ENCODE results near the gene OR6P1.

The OR6P1 gene, protein sequence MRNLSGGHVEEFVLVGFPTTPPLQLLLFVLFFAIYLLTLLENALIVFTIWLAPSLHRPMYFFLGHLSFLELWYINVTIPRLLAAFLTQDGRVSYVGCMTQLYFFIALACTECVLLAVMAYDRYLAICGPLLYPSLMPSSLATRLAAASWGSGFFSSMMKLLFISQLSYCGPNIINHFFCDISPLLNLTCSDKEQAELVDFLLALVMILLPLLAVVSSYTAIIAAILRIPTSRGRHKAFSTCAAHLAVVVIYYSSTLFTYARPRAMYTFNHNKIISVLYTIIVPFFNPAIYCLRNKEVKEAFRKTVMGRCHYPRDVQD

DNA sequence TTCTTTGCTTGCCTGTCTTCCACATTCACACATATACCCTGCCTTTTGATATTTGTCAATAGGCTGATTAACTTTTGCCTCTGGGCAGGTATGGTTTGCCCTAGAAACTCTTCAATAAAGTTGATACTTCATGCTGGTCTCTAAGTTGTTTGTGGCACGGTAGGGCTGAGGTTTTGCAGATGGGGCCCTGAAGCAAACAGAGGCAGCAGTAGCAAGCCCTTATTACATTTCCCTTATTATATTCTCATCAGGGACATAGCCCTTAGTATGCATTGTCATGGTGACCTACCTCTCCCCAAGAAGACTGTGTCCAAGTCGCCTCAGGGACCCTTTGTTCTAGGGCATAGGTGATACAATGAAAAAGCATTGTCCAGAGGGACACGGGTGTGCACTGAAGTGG, at the start of gene OR6P1:
TSS of gene OR6P1 (minus strand) at position 101 of the 400 bp plus-strand sequence. CDS start 6,976 bp downstream, outside the sequence.
- no peak for DNase-seq (ENCODE audit: low read depth in 3 of 3)

DNA sequence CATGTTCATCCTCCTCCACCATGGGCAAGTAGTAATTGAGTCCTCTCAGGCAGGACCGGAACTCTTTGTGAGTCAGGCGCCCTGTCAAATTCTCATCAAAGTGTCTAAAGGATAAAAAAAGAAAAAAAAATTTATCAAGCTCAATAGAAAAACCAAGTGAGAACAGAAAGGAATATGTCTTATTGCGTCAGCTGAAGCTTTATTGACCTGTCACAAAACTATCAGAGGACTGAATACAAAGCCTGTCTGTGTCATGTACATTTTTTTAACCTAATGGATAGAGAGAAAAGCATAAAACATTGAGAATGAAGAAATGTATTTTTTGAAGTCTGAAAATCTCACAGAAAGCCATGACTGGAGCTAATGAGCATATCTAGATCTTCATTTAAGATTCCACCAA, 43.4 kb upstream of the OR6P1 start:
- DNase-seq (ENCODE audit: low read depth in 3 of 3), result no peak

DNA sequence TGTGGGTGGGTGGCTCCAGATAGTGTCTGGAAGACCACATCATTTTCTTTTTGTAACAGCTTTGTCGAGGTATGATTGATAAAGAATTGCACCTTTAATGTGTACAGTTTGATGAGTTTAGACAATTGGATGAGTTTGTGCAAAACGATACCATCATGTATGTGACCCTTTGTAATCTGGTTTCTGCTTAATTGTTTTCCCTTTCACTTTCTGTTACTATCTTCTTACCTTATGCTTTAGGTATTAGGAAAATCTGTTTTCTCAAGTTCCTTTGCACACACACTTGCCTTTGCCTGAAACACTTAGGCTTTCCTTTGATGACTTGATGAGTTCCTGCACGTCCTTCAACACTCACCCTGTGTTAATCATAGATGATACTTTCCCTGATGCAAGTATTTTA, 41.5 kb upstream of the OR6P1 start:
- DNase-seq (ENCODE audit: low read depth in 3 of 3), result no peak

DNA sequence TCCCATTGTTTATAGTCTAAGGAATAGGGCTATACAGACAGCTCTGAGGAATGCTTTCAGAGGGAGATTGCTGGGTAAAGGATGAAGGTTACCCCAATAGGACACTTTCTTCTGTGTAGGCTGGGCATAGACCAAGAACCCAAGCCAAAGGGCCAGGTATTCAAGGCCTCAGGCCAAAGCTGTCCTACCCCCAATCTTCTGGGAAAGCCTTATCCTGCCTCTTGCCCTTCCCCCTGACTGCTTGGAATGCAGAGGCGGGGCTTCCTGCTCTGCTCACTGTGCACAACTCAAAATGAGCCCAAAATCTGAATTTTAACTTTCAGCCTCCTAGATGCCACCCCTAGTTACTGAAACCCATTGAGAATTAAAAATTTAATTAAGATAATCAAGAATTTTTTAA, 36.9 kb upstream of the OR6P1 start:
- DNase-seq (ENCODE audit: low read depth in 3 of 3), result no peak

DNA sequence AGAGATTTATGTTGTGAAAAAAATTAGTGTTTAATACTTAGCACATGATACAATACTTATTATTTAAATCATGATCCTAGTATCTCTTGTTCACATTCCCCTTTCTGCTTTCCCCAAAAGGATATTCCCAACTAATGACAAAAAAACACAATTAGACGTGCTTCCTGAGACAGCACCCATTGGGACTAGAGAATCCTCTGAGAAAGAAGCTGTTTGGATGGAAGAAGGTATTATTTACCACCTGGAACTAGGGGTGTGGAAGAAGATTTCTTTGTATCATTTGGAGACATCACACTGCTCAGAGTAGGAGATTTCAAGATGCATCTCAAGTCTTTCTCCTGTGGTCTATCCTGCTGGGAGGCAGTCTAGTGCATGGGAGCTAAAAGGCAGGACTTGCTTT, 34.6 kb upstream of the OR6P1 start, which contains the start of gene OR10Z1:
TSS of gene OR10Z1 (plus strand) at position 301 of the 400 bp plus-strand sequence. CDS start 1,171 bp downstream, outside the sequence.
- DNase-seq (ENCODE audit: low read depth in 3 of 3), result no peak

DNA sequence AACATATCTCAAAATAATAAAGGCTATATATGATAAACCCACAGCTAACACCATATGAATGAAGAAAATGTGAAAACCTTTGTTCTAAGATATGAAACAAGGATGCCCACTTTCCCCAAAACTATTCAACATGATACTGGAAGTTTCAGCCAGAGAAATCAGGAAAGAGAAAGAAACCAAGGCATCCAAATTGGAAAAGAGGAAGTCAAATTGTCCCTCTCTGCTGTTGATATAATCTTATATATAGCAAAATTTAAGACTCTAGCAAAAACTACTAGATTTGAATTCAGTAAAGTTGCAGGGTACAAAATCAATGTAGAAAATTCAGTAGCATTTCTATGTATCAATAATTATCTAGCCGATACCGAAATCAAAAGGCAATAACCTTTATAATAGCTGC, 30.4 kb upstream of the OR6P1 start:
- no peak for DNase-seq (ENCODE audit: low read depth in 3 of 3)

DNA sequence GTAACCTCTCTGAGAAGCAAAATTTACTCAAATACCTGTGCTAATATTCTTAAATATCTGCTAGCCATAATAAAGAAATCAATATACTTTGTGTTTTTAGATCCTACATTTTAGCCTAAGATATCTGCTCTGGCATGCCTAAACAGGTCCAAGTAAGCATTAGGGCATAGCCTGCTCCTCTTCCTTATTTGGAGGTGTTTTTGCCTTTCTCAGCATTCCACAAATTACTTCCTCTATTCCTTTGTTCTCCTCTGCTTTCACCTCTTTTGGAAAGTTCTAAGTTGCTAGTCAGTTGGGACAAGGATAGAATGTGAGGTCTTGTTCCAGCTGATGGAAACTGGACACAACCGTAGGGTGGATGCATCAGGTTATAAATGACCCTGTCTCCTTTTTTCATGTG, 16.6 kb upstream of the OR6P1 start:
- no peak for DNase-seq (ENCODE audit: low read depth in 3 of 3)

DNA sequence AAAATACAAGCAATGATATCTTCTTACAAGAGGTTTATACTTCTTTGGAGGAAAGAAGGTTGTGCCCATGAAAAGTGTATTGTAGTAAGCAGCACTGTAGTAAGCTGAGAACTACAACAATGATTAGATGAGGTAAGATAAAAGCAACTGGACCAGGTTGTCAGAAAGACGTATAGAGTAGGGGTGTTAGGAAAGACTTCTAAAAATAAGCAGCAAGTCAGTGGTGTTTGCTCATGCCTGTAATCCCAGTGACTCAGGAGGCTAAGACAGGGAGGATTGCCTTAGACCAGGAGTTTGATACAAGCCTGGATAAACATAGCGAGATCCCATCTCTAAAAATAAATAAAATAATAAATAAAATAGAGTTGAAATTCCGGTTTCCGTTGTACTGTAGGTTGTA, 13.6 kb upstream of the OR6P1 start:
- no peak for DNase-seq (ENCODE audit: low read depth in 3 of 3)

DNA sequence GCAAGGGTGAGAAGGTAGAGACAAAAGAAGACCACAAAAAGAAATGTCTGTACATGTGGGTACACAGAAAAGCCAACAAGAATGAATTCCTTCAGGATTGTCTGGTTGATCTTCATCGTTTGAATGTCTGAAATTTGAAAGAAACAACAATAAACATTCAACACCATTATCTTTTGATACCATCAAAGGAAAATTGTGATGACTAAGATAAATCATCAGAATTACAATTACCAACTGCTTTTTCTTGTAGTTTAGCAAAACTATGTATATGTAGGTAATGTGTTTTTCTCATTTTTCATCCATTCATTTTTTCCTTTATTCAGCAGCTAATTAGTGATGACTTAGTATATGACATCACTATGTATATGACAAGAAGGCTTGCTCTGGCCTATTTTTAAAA, 9.4 kb upstream of the OR6P1 start, which contains the start of gene OR10X1:
TSS of gene OR10X1 (minus strand) at position 167 of the 400 bp plus-strand sequence. CDS start at position 167, 0 bp downstream.
- DNase-seq (ENCODE audit: low read depth in 3 of 3), result no peak

DNA sequence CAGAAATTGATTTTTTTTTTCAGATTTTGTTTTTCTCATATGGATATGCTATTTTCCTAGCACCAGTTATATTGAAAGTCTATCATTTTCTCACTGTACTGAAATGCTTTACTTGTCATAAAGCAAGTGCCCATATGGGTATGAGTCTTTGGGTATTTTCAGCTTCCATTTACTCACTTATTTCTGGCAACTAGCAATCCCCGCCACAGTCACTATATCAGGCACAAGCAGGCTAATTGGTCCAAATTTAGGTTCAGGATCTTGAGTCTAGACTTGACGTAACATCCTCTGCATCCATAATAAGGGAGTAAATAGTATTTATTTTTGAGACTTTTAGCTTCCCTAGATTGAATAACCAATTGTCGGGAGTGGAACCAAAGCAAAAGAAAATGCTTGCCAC, 7.2 kb upstream of the OR6P1 start:
- no peak for DNase-seq (ENCODE audit: low read depth in 3 of 3)

DNA sequence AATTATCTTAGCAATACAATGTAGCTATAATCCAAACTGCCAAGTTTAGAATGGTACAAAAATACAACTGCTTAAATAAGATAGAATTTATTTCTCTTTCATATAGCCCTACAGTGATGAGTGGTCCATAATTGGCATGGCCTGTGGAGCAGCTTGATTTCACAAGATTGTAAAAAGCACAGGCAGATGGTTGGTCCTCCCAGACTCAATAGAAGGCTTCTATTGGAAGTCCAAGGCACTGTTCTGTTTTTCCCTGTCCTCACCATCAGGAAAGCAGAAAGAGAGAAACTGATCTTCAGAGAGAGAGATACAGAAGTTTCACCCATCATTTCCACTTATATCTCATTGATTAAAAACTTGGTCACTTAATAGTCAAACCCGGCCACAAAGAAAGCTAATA, 1.8 kb upstream of the OR6P1 start:
- no peak for DNase-seq (ENCODE audit: low read depth in 3 of 3)

DNA sequence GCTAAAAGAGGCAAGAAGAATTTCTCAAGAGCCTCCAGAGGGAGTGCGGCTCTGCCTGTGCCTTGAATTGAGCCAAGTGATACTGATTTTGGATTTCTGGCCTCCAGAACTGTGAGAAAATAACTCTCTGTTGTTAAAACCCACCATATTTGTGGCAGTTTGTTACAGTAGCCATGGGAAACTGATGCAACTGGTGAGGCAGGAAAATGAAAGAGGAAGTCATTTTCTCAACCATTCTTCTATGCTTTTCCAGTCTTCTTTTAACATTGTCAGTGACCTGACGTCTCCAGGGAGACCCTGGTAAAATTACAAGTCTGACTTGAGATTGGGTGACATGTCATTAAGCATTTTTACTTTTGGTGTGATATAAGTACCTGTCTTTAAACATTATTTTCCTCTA, 5.8 kb downstream of the OR6P1 start:
- DNase-seq (ENCODE audit: low read depth in 3 of 3), result no peak

DNA sequence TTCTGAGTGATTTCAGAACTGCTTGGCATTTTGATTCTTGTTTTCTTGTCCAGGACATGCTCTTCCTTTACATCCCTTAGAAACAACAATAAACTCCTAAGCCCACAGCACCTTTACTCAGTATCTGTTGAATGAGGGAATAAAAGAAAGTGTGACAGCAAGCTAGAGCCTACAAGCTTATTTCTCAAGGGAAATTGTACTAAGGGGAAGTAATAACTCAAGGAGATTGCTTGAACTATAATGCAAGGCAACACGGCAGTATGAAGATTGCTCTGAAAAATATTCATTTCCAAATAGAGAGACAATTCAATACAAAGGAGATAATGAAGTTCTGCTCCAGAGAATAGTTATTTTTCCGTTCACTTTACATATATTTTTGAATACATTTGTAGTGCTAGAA, 6.5 kb downstream of the OR6P1 start:
- no peak for DNase-seq (ENCODE audit: low read depth in 3 of 3)

DNA sequence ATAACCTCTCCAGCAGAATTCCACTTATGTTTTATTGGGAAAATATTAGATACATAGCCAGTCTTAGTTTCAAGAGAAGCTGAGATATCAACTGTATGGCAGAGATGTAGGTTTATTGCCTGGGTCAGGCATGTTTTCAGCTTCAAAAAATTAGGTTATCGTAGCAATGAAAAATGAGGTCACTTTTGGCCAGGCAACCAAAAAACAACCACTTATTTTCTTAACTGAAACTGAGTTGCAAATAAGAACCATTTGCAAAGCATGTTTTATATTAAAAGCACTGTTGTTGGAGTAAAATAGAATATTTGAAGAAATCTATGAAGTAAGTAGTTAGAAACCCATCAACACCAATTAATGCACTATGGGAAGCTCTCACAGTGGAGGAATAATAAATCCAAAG, 10.7 kb downstream of the OR6P1 start:
- no peak for DNase-seq (ENCODE audit: low read depth in 3 of 3)

DNA sequence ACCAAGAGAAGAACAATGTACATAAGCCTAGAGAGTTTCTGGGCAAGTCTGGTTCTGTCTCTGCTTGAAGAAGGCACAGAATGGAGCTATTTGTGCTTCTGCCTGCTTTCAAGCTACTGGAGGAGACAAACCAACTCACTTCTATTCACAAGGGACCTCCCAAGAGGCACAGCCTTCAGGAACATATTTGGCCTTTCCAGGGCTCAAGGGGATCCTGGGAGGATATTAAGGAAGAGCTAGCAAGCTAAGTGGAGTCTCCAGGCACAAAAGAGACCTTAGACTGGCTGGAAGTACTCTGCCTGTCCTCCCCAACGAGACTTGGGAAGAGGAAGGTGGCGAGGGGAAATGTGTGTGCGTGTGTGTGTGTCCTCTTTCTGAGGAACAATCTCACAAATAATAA, 16.0 kb downstream of the OR6P1 start, which contains the start of gene OR6Y1:
TSS of gene OR6Y1 (minus strand) at position 54 of the 400 bp plus-strand sequence. CDS start 6,300 bp downstream, outside the sequence.
- DNase-seq (ENCODE audit: low read depth in 3 of 3), result no peak

DNA sequence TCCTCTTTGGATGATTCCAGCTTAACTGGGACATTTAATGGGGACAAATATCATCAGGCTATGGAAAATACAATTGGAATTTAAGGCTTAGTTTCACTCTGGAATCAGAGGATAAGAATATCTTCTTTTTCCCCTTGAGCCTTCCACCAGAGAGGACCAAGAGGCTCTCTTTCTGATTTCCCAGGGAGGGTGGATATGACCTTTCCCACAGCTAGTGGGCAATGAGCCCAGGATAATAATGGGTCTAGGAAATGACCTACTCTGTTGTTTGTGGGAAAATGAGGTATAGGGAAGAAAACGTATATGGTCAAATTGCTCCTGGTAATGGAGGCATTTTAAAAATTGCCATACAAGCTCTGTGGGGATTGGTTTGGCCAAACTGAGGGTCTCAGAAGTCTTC, 18.1 kb downstream of the OR6P1 start:
- DNase-seq (ENCODE audit: low read depth in 3 of 3), result no peak

DNA sequence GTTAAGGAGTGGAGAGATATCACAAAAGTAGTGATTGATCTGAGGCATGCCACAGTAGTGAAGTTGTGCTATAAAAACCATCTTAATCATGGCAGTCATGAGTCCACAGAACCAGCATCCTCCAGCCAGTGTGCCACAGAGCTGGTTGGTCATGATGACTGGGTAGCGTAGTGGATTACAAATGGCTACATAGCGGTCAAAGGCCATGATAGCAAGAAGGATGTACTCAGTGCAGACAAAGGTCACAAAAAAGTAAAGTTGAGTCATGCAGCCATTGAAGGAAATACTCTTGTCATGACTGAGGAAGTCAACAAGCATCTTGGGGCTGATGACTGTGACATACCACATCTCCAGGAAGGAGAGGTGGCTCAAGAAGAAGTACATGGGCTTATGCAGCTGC, 22.8 kb downstream of the OR6P1 start:
- DNase-seq (ENCODE audit: low read depth in 3 of 3), result no peak

DNA sequence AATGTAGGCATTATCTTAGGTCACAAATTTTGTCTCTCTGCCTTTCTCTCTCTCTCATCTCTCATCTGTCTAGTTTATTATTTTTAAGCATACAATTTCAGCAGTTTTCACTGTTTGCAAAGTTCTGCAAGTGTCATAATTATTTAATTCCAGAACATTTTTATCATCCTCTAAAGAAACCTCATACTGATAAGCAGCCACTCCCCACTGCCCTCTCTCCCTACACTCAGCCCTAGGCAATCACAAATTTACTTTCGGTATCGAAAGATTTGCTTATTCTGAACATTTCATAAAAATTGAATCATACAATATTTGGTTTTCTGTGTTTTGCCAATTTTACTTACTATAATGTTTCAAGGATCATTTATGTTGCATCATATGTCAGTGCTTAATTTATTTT, 32.8 kb downstream of the OR6P1 start:
- DNase-seq (ENCODE audit: low read depth in 3 of 3), result no peak

DNA sequence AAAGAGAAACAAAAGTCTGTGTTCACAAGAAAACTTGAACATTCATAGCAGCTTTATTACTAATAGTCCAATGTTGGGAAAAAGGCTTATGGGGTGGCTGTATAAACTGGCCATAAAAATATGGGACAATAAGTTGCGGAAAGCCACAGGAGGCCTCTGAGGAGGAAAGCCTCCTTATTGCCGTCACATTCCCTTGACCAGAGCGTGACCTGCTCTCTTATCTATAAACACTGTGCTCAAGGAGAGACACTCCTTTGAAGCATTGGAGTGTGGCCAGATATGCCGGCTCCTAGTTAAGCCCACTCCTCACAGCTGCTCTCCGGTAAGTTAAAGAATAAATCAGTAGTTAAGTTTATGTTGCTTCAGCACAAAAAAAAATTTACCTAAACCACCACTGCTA, 35.9 kb downstream of the OR6P1 start:
- DNase-seq (ENCODE audit: low read depth in 3 of 3), result no peak

DNA sequence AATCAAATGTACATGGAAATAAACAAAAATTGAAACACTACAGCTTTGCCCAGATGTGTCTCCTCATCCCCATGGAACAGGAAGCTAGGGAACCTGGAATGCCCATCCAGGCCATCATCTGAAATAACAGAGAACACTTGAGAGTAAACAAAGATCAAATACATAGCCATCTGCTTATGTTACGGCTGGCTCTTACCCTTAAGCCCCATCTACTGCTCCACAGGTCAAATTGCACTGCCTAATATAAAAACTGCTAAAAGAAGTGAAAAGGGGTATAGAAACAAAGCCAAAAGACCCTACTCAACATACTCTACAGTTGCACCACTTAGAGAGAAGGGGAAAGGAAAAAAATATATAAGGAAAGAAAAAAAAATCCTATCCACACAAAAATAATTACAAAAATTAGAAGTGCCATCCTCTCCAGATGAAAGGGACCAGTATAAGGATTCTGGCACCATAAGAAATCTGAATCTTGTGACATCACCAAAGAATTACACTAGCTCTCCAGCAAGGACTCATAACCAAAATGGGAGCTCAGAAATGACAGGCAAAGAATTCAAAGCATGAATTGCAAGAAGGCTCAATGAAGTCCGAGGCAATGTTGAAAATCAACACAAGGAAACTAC, 43.1 kb downstream of the OR6P1 start:
- no peak for DNase-seq (ENCODE audit: low read depth in 3 of 3)

DNA sequence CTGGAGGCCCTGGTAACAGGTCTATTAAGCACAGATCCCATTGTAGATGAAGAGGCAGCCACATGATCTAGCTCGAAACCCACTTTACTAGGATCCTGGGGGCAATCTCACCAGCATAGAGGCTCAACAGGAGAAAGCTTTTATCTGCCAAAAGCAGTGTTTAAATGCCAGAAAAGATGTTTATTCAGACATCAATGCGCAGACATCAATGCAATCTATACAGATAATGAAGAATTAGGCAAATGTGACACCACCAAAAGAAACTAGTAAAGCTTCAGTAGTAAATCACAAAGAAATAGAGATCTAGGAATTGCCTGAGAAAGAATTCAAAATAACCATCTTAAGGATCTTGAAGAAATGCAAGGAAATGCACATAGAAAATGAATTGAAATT, 48.7 kb downstream of the OR6P1 start:
- no peak for DNase-seq (ENCODE audit: low read depth in 3 of 3)

DNA sequence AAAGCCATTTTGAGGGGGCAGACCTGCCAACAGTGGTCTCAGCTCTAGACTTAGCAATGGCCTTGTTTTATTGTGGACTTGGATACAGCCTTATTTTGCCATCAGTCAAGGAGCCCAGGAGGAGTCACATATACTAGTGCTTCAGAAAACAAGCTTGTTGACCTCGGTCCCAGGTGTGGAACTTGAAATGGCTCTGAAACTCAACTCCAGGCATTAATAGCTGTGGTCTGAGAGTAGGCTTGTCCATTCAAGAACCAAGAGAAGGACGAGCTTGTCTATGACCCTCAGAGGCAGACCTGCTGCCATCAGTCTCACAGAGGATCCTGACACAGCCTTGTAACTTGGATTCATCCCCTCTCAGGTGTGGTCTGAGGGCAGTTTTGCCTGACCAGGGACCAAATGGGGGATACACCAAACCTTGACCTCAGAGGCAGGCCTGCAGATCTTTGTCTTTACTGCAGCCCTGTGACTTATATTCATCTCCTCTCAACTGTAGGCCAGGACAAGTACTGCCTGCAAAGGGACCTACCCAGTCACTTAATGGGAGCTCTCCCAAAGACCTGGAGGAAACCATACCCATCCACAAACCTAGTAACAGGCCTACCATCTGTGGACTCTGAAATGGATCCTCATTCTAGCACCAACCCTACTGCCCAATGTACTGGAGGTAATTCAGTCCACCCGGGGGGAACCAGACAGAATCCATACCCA, 49.3 kb downstream of the OR6P1 start:
- DNase-seq (ENCODE audit: low read depth in 3 of 3), result no peak

DNA sequence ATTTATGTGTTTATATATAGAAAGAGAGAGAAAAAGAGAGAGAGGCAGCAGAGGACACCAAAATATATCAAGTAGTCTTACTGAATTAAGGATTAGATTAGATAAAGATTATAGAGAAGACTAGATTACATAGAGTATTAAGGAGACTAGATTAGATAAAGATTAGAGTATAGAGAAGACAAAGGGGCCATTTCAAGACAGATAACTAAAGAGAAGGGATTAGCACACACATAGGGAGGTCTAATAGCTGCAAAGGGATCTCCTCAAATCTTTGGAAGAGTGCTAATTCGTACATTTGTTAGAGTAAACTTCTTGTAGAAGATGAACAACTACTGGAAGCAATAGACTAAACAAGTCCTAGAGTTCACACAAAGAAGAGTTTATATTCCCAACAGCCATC, 50.4 kb downstream of the OR6P1 start:
- DNase-seq (ENCODE audit: low read depth in 3 of 3), result no peak
